SKM-1 treated with dmso at 0.1 percent for 144 hours (cell line): ENCODE measurements around the gene POMT1.

Experiments
- DNase-seq: peaks from one replicate; lab custom pipeline; 2025; ENCODE audit not compliant: unreplicated experiment; lab: John Stamatoyannopoulos, UW

The POMT1 gene

GRCh38 chr9:131476777-131477345 lies 25.9 kb upstream of the POMT1 start:
- DNase-seq = no peak

DNA sequence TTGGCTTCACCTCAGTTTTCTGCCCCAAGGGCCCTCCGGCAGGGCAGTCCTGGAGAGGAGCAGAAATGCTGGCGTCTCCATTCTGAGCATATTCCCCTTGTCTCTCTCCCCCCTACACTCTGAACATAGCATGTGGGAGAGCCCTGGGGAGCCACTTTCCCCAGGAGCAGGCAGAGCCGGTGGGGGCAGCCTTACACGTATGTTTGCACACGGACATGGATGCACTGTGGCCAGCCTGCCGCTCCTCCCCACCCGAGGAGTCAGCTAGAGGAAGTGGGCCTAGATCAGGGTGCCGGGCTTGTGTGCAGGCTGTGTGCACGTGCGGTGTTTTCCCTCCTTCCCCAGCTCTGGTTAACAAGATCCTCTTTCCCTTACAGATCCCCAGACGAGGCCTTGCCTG lies 25.4 kb upstream of the POMT1 start:
- no peak for DNase-seq

DNA sequence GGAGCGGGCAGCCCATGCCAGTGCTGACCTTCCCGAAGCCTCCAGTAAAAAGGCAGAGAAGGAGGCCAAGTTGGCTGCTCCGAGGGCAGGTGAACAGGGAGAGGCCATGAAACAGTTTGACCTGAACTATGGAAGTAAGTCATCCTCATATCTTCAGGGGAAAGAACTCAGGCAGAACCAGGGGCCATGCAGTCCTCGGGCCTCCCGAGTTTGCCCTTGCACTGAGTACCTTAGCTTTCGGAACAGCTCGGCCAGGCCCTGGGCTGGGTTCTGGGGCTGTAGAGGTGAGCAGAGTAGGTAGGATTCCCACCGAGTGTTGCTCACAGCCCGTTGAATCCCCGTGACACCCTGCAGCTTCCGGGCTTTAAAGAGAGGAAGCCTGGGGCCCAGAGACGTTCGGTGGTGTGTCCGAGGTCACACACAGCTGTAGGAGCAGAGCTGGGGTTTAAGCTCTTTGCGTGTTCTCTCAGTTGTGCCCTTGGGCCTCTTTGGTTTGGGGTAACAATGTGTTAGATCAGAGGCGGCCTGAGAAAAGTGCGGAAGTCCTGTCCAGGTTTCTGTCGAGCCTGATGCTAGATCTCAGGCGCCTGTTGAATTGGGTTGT lies 24.8 kb upstream of the POMT1 start:
- no peak for DNase-seq

DNA sequence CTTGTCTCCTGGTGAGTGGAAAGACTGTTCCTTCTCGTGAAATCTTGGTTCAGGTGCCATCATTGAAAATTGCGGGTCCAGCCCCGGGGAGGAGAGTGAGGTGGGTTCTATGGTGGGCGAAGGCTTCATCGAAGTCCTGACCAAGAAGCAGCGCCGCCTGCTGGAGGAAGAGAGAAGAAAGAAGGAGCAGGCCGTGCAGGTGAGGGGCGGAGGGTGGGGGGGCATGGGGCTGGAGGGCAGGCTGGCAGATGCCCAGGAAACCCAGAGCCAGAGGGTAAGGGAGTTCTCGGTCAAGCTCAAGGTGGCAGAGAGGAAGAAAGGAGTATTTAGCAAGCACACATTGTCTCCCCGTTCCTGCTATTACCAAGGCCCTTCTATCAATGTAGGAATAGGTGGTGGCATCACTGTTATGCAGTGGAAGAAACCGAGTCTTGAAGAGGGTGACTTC lies 24.3 kb upstream of the POMT1 start:
- DNase-seq = no peak

GRCh38 chr9:131478911-131479310 lies 23.8 kb upstream of the POMT1 start:
- DNase-seq = no peak

DNA sequence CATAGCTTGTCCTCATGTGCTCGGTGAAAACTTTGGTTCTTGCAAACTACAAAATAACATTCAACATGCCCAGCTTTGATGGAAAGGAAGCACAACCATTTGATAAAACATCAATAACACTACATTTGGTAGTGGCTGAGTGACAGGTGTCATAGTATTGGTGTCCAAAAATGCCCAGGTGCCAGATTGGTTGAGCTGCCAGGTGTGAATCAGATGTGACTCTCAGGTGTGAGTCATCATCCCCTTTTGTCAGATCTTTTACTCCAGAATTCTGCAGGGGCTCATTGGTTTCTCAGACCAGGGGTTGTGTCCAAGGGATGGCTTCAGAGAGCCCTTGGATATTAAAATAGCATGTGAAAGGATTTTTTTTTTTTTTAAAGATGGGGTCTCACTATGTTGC lies 22.5 kb upstream of the POMT1 start:
- DNase-seq = no peak

DNA sequence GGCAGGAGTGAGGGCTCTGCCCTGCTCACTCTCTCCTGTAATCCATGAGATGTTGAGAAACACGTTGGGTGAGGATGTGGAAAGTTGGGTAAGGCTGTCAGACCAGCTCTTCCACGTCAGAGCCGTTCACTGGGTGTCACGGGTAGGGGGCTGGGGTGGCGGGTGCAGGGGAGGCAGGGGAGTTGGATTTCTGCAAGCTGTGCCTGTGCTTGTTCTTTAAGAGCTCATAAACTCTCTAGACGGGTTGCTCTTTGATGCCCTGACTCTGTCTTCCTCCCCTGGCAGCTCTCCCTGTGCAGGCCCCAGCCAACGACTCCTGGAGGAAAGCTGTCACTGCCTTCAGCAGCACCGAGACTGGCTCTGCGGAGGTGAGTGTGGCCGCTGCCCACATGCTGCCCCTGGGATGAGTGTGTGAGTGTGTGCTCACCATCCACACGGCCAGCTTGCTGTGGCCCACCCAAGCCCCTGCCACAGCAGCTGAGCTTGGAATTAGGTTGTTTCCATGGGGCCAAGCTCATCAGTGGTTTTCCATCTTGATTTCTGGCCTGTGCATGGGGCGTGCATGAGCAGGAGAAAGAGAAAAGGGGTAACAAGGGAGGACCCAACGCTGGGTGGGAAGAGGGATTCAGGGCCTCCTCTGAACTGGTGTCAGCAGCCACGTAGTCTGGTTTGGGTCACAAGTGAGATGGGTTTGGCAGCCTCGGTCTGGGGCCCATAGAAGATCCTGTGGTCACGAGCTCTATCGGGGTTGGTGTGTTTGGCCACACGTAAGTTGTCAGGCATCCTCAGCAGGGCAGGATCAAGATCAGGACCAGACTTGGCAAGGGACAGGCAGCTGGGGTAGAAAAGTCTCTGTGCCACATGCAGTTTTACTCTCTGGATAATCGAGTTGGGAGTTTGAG lies 21.0 kb upstream of the POMT1 start:
- DNase-seq = no peak

DNA sequence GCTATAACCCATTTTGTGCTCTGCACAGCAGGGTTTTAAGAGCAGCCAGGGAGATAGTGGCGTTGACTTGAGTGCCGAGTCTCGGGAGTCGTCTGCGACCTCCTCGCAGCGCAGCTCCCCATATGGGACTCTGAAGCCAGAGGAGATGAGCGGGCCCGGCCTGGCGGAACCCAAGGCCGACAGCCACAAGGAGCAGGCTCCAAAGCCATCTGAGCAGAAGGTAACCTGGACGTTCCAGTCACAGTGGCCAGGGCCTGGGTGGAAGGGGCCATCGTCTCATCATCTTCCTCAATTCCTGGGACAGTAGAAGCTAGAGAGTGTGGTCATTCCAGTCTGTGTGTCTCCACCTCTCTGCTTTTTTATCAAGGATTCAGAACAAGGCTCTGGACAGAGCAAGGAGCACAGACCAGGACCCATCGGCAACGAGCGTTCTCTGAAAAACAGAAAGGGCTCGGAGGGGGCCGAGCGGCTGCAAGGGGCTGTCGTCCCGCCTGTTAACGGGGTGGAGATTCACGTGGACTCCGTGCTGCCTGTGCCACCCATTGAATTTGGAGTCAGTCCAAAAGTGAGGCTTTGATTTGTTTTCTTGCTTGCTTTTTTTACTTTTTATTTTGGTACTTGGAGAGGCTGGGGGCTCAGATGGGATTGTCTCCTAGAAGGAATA lies 20.2 kb upstream of the POMT1 start:
- no peak for DNase-seq

GRCh38 chr9:131483319-131484050 lies 19.2 kb upstream of the POMT1 start:
- no peak for DNase-seq

DNA sequence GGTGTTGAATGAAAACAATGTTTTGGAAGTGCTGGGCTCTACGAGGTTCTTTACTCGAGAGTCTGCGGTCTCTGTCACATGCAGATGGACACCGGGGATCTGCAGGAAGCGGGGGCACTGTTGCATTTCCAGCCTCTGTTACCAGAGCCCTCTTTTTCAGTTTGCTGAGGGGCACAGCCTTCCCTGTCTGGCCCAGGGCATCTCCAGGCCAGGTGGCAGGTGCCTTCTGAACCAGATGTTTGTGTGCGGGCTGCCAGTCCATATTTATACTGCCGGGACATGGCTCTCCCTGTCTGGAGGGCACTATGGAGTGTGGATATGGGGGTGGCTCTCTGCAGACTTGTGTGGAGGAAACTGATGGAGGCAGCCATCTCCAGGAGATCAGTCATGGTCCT lies 18.7 kb upstream of the POMT1 start:
- DNase-seq = no peak

DNA sequence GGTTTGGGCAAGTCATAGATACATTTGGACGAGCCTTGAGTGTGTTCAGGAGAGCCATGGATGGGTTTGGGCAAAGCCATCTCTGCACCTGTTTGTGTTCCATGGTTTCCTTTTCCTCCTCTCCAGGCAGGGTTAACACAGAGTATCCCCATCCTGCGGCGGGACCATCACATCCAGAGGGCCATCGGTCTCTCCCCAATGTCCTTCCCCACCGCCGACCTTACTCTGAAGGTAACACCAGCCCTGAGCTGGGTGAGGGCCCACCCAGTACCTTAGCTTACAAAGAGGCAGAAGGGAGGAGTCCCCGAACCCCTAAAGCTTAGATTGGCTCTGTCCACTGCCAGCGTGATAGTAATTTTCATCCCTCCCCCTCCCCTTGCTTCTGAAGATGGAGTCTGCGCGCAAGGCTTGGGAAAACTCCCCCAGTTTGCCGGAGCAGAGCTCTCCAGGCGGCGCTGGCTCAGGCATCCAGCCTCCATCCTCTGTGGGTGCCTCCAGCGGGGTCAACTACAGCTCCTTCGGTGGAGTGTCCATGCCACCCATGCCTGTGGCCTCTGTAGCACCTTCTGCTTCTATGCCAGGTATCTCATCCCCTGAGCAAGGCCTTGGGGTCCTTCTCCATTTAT lies 18.0 kb upstream of the POMT1 start:
- DNase-seq = no peak

DNA sequence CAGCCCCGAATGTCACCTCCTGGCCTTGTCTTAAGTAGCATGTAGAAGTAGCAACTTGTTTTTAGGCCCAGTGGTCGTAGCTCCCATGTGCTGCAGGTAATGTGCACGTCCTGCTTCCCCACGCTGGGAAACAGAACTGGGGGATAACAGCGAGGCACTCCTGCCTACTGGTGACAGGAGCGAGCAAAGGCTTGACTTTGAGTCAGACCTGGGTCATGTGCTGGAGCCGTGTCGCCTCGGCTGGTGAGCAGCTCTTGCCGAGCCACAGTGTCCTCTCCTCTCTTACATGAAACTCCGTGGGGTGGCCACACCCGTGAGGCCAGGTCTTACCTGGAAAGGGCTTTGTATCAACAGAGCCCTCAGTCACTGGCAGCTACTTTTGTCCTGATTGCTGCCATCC lies 17.5 kb upstream of the POMT1 start:
- no peak for DNase-seq

DNA sequence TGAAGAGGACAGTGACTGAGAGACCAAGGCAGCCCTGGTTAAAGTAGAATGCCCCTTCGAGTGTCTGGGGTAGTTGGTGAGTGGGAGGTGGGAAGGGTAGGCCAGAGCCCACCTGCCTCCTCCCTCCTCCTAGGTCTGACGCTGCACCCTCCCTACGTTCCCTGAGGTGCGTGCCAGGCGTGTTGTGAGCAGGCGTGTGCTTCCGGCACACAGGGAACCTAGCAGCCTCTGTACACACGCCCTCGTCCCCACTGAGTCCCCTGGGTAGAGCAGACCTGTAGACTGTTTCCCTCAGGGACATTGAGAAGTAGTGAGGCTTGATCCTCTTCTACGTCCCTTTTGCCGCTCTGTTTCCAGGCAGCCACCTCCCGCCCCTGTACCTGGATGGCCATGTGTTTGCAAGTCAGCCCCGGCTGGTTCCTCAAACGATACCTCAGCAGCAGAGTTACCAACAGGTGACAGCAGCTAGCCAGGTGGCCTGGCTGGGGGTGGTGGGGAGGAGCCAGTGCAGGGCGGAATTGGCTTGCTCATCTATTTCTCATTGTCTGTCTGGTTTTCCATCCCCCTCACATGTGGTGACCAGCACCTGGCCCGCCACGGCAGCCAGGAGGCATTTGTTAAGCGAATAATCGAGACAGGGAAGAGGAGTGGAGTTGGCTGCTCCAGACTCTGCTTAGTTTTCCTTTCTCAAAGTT lies 16.8 kb upstream of the POMT1 start:
- no peak for DNase-seq

DNA sequence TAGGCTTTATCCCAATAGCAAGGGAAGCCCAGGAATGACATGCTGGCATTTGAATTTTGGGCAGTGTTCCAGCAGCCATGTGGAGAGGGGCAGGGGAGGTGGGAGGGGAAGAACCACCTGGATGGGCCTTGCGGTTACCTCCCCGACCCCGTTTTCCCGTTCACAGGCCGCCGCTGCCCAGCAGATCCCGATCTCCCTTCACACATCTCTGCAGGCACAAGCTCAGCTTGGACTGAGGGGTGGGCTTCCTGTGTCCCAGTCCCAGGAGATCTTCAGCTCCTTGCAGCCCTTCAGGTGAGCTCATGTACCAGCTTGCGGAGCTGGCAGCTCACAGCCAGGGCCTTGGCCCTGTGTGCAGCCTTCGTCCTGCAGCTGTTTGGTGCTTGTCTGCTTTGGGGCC lies 15.7 kb upstream of the POMT1 start:
- no peak for DNase-seq

DNA sequence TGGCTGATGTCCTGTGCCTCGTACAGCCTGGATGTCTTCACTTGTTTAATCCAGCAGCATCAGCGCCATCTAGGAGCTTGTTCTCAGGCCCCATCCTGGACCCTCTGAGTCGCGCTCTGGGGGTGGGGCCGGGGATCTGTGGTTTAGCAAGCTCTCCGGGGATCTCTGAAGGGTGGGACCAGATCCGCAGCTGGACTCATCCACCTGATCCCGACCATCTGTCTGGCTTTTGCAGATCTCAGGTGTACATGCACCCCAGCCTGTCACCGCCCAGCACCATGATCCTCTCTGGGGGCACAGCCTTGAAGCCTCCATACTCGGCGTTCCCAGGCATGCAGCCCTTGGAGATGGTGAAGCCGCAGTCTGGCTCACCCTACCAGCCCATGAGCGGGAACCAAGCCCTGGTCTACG lies 15.1 kb upstream of the POMT1 start:
- DNase-seq = no peak

DNA sequence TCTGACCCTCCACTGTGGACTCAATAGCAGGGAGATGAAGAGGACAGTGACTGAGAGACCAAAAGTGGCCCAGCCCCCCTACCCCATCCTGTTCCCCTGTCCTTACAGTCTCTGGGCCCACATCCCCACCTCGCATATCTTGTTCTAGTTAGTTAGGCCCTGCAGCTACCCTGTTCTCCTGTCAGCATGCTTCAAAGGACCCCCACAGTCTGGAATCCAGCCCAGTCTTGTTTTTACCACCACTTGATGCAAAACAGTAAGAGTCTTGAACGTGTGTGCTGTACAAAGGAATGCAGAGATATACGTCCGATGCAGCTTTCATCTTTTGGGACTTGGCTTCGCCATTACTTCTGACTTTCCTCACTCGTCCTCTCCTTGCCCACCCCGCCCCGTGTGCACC lies 12.2 kb upstream of the POMT1 start:
- DNase-seq = no peak

DNA sequence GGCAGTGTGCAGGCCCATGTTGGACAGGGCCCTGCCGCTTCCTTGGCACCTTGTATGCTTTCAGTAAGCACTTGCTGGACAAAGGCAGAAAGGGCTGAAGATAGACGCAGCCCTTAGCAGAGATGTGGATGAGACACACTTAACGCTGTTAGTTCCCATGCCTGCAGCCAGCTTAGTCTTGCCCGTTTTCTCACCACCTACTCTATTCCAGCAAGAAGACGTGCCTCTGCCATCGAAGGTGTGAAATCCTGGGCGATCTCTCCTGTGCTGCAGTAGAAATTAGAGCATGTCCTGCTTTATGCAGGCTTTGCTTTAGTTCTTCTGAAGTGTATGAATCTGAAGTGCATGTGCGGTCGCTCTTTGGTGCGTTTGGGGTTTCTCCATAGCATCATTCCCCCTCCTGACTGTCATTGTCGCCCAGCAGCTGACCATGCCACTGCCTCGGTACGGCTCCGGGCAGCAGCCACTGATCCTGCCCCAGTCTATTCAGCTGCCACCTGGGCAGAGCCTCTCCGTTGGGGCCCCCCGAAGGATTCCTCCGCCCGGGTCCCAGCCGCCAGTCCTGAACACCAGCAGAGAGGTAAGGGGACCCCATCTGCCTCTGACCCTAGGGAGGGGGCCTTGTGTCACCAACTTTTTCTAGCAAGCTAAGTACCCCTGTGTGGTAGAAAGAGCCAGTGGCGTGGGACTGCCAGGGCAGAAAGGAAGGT lies 11.6 kb upstream of the POMT1 start:
- no peak for DNase-seq

- DNase-seq = no peak
These were observed 10.6 kb upstream of the POMT1 start for GRCh38 chr9:131492070-131492469.

GRCh38 chr9:131494296-131494870 lies 8.3 kb upstream of the POMT1 start:
- DNase-seq = no peak
